G401.6 (cell line): ENCODE measurements around the gene ESRRB.

Source experiments
- FAIRE-seq: peaks from 2 replicates; lab custom pipeline; 2012; peaks lifted over from hg19 to GRCh38; lab: Jason Lieb, UNC

Gene ESRRB

DNA sequence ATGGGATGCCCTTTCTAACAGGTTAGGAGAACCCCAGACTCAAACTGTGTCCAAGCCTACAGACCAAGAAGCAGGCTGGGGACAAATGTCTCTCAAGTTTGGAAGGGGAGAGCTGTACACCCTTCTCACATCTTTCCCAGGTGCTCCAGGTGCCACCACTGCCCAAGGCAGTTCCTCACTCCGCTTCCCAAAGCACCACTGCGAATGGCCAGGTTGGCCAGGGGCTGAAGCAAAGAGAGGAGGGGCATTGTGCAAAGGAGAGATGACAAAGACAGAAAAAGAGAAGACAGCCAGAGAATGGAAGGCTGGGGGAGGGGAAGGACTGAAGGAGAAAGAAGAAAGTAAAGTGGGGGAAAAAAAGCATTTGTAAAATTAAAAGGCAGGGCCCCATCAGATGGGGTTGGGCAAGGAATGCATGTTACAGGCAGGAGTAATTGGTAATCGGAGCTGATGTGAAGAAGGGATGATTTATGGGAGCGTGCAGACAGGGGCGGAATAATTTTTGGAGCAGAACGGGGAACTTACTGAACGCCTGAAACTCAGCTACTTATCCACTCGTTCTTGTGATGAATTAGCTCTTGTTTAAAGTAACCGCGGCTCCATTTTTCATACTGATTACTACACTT lies 165.8 kb downstream of the ESRRB start:
- FAIRE-seq: no peak

DNA sequence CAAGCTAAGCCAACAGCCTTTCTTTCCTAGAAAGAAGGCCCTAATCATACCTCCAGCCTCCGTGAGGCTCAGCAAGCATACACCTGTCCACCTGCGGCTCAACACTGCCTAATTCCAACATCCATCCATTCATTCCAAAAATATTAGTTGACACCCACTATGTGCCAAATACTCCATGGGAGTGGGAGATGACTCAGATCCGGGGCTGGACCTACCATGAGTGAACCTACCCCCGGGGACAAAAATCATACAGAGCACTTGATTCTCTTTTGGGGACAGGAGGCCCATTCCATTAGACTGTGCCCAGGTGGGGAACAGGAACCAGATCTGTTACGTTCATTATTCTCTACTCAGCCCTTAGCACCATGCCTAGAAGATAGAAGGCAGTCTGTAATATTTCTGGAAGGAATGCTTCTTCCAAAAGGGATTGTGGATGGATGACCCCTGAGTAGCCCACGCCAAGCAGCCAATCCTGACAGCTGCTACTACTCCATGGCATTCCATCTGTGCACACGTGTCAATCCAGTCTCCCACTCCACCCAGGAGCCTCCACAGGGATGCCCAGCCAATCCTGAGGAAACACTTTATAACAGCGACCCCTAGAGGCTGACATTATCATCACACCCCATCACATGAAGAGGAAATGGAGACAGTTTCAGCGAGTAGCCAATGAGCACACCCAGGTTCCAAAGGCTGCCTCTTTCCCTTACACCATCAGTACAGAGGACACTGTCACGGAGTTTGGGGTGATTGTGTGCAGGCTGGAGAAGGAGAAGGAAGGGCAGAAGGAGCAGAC lies 170.7 kb downstream of the ESRRB start:
- FAIRE-seq: peak; percentile 49

DNA sequence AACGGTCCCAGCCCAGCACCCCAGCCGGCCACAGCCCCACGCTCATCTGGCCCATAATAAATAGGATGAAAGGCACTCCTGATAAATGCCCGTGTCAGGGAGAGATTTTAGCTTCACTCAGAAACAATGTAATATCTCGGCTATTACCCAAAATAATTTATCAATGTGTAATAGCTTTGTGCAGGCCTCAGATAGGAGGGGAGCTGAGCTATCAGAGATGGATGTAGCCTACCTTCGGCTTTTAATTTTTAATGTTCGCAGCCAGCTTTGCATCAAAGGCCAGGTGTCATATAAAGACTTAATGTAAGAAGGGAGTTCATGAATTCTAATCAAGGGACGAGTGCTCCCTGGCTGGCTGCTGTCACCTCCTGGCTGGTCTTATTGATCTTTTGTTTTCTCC lies 171.9 kb downstream of the ESRRB start:
- FAIRE-seq: no peak

DNA sequence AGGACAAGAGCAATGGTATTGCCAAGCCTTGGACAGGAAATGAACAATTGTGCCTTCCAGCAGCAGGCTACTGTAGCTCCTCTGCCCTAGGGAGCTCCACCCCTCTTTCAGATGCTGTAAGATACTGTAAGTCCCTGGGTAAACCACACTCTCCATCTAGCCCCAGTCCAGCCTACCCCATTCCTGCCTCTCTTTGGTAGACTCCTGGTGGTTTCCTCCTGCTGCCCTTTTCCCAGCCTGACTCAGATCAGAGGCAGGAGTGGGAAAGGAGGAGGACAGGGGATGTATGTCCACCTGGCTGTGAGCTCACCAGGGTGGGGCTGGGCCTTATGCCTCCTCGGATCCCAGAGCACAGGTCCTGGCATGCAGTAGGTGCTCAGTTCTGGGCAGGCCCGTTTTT lies 174.6 kb downstream of the ESRRB start:
- FAIRE-seq: no peak

DNA sequence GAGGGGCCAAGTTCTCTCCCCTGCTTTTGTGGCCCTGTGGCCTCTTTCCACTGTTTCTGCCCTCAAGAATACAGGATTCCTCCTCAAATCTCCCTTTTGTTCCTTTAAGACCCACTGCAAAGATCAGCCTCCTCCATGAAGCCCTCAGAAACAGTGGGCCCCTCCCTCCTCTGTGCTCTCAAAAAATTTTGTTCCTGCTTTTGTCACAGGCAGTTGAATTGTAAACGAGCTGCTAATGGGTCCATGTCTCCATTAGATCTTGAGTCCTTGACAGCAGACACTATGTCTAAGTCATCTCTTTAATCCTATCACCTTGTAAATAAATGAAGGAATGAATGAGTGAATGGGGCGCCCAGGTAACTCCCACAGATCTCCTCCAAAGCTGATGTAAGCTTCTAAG lies 175.2 kb downstream of the ESRRB start:
- FAIRE-seq: no peak
